ENCODE results near the gene VGF.
"Not testable (repeated sequence)": the region's sequence is repeated elsewhere in the genome, so short reads cannot be mapped to it uniquely, and the experiment has no call there.

The VGF gene

DNA sequence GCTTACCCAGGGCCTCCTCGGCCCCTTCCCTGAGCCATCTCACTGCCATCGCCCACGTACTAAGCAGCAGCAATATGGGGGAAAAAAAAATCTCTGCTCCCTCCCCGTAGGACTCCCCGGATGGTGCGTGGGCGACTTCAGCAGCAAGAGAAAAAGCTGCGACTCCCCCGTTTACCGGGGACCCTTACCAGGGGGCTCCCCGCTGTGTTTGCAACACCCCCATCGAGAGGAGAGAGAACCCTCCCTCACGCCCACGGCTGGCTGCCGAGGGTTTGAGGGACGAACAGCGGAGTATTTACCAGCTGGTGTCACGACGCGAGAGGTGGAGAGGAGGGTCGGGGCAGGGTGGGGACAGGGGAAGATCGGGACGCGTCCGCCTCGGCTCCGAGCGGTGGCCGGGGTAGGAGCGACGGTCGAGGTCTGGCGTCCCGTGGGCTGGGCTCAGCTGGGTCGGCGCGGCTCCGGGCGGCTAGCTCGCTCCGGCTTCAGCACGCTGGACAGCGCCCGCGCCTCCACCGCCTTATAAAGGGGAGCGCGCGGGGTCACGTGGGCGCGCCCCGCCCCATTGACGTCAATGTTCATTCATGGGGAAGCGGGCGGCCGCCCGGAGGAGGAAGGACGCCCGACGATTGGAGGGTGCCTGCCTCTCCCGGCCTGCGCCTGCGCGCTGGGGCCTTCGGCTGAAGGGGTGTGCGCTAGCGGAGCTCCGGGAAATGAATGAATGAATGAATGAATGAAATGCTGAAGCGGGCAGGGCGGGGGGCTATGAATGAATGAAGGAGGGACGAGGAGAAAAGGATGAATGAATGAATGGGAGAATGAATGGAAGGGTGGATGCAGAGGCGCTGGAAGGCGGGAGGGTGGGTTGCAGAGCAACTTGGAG, at the start of gene VGF:
Gene VGF, minus strand, starts transcription at position 495 of the 883 bp plus-strand sequence. CDS start 726 bp downstream, outside the sequence.
- peak within 1 kb of the TSS; percentile 64 for H3K27ac Mint-ChIP-seq
- H3K27me3 Mint-ChIP-seq = peaks cover 59% of the 10 kb centered on the region
- peaks cover 52% of the 10 kb centered on the region for H3K4me1 Mint-ChIP-seq (ENCODE audit: low read depth)
- no peaks in the 10 kb centered on the region for H3K9me3 Mint-ChIP-seq
- peaks cover 2% of the 10 kb centered on the region for H3K36me3 Mint-ChIP-seq (ENCODE audit: low read depth)
- peak within 1 kb of the TSS; percentile 71 for H3K4me3 Mint-ChIP-seq

DNA sequence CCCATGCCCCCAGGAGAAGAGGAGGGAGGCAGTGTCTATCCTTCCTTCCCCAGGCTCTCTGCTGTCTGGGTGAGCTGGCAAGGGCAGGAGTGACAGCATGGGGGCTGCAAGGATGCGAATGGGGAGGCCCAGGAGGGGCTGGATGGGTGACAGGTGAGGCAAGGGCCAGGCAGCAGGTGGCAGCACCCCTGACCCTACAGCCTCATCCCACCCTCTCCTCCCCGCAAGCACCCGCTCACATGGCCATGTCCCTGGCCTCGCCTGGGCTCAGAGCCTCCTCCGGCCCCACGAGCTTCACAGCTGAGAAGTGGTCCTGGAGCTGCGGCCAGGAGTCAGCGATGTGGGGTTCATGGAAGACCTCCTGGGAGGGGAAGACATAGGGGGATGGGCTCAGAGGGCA, 46.6 kb upstream of the VGF start:
- Mint-ChIP-seq H3K9me3 (no peaks in the 10 kb centered on the region), H3K36me3 (ENCODE audit: low read depth) (peaks cover 13% of the 10 kb centered on the region), H3K4me3 (no peak overlapping the region), H3K27me3 (no peaks in the 10 kb centered on the region), H3K4me1 (ENCODE audit: low read depth) (peaks cover 10% of the 10 kb centered on the region), H3K27ac (no peak overlapping the region)

DNA sequence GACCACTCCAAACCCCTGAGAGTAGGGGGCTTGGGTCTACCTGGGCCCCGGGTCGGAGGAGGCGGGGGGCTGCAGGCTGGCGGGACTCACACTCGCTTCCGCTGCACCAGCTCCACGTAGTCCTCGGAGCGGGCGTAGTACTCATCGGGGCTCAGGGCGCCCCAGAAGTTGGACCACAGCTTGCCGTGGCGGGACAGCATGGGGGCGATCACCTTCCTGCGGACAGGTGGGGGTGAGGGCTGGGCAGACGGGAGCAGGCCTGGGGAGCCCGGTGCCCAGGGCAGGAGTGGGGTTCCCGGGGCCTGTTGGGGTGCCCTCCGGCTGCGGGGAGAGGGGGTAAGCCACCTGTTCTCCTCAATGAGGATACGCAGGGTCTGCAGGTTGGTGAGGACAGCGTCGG, 46.1 kb upstream of the VGF start:
- Mint-ChIP-seq H3K36me3 (ENCODE audit: low read depth) (peaks cover 13% of the 10 kb centered on the region), H3K4me3 (no peak overlapping the region), H3K27me3 (no peaks in the 10 kb centered on the region), H3K27ac (no peak overlapping the region), H3K9me3 (no peaks in the 10 kb centered on the region), H3K4me1 (ENCODE audit: low read depth) (peaks cover 7% of the 10 kb centered on the region)

DNA sequence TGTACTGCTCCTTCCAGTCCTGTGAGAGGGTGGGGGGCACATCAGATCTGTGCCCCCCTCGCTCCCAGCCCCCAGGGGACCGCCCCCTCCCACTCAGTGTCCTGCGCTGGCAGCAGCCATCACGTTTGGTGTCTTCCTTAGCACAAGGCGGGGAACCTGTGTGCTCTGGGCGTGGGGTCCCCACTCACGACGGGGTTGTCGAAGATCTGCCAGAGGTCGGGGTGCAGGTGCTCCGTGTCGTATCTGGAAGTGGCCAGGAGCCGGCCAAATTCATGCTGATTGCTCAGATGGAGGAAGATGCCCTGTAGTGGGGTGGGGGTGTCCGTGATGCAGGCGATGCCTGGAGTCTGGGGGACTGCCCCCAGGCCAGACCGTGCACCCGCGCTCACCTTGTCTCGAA, 44.8 kb upstream of the VGF start:
- H3K27ac Mint-ChIP-seq = no peak overlapping the region
- no peaks in the 10 kb centered on the region for H3K27me3 Mint-ChIP-seq
- peaks cover 5% of the 10 kb centered on the region for H3K4me1 Mint-ChIP-seq (ENCODE audit: low read depth)
- no peaks in the 10 kb centered on the region for H3K9me3 Mint-ChIP-seq
- H3K36me3 Mint-ChIP-seq (ENCODE audit: low read depth) = peaks cover 9% of the 10 kb centered on the region
- no peak overlapping the region for H3K4me3 Mint-ChIP-seq

DNA sequence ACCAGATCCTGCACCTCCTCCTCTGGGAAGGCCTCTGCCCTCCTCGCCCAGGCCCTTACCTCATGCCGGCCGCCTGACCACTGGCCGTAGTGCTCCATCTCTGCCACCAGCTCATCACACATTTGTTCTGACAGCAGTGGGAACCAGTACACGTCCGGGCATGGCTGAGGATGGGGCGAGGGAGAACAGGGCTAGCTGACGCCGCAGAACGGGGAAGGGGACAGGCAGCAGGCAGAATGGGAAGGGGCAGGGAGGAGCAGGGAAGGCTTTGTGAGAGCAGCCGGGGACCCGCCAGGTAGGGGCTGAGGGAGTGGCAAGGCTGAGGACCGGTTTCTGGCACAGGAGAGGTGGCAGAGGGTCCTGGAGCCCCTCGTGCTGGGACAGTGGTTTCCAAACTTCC, 43.4 kb upstream of the VGF start:
- H3K27me3 Mint-ChIP-seq = peaks cover 3% of the 10 kb centered on the region
- H3K9me3 Mint-ChIP-seq = no peaks in the 10 kb centered on the region
- H3K36me3 Mint-ChIP-seq (ENCODE audit: low read depth) = peaks cover 4% of the 10 kb centered on the region
- no peak overlapping the region for H3K4me3 Mint-ChIP-seq
- H3K4me1 Mint-ChIP-seq (ENCODE audit: low read depth) = peaks cover 6% of the 10 kb centered on the region
- no peak overlapping the region for H3K27ac Mint-ChIP-seq

DNA sequence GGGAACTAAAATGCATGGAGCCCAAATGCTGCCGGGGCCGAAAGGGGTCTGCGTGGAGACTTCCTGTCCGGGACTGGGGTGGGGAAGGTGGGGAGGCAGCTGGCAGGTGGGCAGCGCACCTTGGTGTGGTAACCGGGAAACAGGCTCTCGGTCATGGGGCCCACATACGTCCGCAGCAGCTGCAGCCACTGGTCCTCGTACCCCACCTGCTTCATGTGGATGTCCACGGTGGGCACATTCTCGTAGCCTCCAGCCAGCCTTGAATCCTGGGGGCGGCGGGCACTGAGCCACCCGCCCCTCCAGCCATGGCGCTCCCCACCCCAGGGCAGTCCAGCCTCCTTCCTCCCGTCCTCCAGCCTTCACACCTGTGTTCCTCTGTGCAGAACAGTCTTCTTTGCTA, 42.1 kb upstream of the VGF start:
- H3K27me3 Mint-ChIP-seq = peaks cover 12% of the 10 kb centered on the region
- H3K36me3 Mint-ChIP-seq (ENCODE audit: low read depth) = peaks cover 4% of the 10 kb centered on the region
- no peaks in the 10 kb centered on the region for H3K9me3 Mint-ChIP-seq
- peaks cover 8% of the 10 kb centered on the region for H3K4me1 Mint-ChIP-seq (ENCODE audit: low read depth)
- no peak overlapping the region for H3K4me3 Mint-ChIP-seq
- no peak overlapping the region for H3K27ac Mint-ChIP-seq

DNA sequence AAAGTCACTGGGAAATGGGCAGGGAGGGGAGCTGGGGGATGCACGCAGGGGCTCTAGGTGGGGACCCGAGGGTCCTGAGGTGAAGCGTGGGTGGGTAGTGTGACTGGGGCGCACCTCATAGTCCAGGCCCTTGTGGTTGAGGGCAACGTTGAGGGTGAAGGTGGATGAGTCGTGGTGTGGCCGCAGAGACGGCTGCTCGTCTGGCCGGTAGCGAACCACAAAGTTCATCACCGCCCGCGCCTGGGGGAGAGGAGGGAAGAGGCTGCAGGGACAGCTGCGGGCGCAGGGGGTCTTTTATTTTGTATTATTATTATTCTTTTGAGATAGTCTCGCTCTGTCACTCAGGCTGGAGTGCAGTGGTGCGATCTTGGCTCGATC, 41.3 kb upstream of the VGF start:
- peaks cover 4% of the 10 kb centered on the region for H3K36me3 Mint-ChIP-seq (ENCODE audit: low read depth)
- no peak overlapping the region for H3K27ac Mint-ChIP-seq
- H3K9me3 Mint-ChIP-seq = no peaks in the 10 kb centered on the region
- H3K27me3 Mint-ChIP-seq = peaks cover 15% of the 10 kb centered on the region
- H3K4me3 Mint-ChIP-seq = no peak overlapping the region
- peaks cover 8% of the 10 kb centered on the region for H3K4me1 Mint-ChIP-seq (ENCODE audit: low read depth)

DNA sequence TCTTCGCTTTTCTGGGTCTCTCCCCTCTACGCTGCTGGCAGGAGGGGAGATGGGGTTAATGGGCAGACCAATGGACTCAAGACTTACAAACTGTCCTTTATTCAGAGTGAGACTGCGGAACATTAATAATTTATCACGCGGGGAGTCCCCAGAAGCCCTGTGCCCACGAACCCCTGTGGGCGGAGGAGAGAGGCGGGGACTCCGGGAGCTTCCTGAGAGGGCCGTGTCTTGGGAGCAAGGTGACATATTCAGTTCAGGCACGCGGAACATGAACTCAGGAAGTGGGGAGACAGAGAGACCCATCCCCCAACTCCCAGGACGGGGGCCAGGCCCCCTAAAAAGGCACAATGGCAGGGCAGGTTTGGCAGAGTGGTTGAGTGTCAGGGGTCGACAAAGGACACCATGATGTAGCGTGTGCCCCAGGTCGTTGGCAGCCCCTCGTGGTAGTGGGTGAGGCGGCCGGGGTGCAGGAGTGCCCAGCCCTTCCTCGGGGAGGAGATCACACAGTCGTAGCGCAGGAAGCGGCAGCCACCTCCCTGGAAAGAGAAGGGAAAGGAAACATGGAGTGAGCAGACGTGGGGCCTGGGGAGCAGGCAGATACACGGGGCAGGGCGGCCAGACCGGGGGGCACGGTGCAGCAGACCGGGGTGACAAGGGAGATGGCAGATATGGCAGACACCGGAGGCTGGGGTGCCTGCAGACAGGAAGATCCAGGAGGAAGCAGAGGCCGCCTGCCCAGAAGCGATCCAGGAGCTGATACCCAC, 40.7 kb upstream of the VGF start:
- Mint-ChIP-seq H3K36me3 (ENCODE audit: low read depth) (peaks cover 4% of the 10 kb centered on the region), H3K4me1 (ENCODE audit: low read depth) (peaks cover 8% of the 10 kb centered on the region), H3K9me3 (no peaks in the 10 kb centered on the region), H3K27me3 (peaks cover 19% of the 10 kb centered on the region), H3K4me3 (no peak overlapping the region), H3K27ac (no peak overlapping the region)

DNA sequence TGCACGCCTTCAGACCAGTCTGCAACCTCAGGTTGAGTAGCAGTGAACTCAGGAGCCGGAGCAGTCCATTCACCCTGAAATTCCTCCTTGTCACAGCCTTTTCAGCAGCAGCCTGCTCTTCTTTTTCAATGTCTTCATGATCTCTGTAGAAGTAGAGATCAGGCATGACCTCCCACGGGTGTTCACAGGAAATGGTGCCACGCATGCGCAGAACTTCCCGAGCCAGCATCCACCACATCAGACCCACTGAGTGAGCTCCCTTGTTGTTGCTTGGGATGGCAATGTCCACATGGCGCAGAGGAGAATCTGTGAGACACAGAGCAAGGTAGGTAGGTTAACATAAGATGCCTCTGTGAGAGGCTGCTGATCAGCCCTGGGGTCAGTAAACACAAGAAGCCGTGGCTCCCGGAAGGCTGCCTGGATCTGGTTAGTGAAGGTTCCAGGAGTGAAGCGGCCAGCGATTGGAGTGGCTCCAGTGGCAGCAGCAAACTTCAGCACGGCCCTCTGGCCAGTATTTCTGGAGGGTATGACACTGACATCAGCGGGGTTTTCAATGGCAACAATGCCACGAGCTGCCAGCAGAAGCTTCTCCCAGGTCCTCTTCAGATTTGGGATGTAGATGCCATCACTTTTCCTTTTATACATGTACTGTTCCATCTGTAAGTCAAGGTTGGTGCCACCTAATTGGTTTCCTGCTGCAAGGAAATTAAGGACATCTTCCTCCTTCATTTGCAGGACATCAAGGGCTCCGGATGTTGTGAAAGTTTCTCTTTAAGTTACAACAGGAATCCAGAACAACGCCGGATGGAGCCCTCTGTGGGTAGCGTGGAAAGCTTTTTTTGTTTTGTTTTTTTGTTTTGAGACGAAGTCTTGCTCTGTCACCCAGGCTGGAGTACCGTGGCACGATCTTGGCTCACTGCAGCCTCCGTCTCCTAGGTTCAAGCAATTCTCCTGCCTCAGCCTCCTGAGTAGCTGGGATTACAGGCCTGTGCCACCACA, 38.7 kb upstream of the VGF start:
- peak overlapping the region; percentile 24 for H3K4me3 Mint-ChIP-seq
- H3K27me3 Mint-ChIP-seq = peaks cover 29% of the 10 kb centered on the region
- H3K9me3 Mint-ChIP-seq; H3K36me3 Mint-ChIP-seq (ENCODE audit: low read depth); H3K27ac Mint-ChIP-seq: not testable (repeated sequence)
- peaks cover 12% of the 10 kb centered on the region for H3K4me1 Mint-ChIP-seq (ENCODE audit: low read depth)

DNA sequence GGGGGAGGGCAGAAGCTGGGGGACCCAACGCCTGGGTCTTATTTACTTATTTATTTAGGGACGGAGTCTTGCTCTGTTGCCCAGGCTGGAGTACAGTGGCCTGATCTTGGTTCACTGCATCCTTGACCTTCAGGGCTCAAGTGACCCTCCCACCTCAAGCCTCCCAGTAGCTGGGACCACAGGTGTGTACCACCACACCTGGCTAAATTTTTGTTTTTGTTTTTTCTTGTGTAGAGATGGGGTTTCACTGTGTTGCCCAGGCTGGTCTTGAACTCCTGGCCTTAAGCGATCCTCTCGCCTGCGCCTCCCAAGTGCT, 37.2 kb upstream of the VGF start:
- H3K9me3 Mint-ChIP-seq = no peaks in the 10 kb centered on the region
- peaks cover 12% of the 10 kb centered on the region for H3K4me1 Mint-ChIP-seq (ENCODE audit: low read depth)
- no peaks in the 10 kb centered on the region for H3K36me3 Mint-ChIP-seq (ENCODE audit: low read depth)
- H3K27ac Mint-ChIP-seq = no peak overlapping the region
- H3K27me3 Mint-ChIP-seq = peaks cover 31% of the 10 kb centered on the region
- H3K4me3 Mint-ChIP-seq = no peak overlapping the region

DNA sequence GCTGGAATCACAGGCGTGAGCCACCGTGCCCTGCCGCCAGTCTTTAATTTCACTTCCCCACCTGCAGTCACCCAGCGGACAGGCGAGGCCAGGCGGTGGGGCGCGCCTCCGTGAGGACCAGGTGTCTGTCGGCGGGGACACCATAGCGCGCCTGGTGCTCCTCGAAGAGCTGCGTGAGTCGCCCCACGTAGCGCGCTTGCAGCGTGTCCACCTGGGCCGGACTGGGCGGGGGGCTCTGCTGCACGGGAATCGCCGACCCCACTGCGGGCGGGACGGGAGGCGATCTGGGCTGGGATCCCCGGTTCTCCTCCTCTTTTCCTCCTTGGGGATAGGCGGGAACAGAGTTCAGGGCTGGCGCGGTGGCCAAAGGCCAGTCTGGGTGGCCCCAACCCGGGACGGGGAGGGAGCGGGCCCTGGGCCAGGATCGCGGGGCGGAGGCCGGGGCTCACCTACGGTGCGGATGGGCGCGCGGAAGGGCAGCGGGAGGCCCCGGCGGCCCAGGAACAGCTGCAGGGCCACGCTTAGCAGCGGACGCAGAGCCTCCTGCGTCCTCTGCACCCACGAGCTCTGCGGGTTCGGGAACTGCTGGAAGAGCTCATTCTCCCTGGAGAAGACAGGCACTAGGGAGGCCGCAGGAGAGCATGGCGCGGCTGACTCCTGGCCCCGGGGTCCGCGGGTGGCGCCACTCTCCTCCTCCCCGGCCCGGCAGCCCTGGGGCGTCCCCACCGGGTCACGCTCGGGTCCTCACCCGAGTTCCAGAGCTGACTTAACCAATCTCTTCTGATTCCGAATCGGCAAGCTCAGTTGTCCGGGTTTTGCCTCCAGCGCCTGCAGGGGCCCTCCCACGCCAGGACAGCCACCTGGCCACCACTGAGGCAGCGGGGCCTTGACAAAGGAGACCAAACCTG, 36.6 kb upstream of the VGF start:
- Mint-ChIP-seq H3K27me3 (peaks cover 35% of the 10 kb centered on the region), H3K9me3 (no peaks in the 10 kb centered on the region), H3K36me3 (ENCODE audit: low read depth) (no peaks in the 10 kb centered on the region), H3K4me3 (no peak overlapping the region), H3K4me1 (ENCODE audit: low read depth) (peaks cover 12% of the 10 kb centered on the region), H3K27ac (no peak overlapping the region)

DNA sequence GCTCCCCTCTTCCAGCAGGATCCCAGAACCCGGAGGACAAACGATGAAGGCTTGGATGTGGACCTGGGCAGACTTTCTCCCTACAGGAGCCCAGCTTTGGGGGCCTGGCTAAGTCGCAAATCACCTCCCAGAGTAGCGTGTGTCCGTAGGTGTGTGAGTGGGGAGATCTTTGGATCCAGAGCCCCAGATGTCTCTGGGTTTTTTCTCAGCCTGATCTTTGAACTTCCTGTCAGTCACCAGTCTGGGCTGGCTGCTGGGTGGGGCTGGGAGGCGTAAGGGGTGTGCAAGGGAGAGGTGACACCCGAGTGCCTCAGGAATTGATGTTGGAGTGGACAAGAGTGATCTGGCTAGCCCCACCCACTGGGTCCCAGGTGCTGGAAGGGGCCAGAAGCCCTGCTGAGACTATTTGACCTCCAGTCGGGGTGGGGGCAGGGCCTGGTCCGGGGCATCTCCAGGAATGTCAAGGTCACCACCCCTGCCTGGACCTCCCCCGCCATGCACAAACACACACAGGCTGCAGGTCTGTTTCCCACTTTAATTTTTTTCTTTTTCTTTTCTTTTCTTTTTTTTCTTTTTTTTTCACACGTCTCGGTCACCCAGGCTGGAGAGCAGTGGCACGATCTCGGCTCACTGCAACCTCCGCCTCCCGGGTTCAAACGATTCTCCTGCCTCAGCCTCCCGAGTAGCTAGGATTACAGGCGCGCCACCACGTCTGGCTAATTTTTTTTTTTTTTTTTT, 35.7 kb upstream of the VGF start, which contains the start of gene MOGAT3:
Gene MOGAT3, minus strand, starts transcription at position 175 of the 738 bp plus-strand sequence. CDS start 182 bp downstream, outside the sequence.
- peaks cover 7% of the 10 kb centered on the region for H3K4me1 Mint-ChIP-seq (ENCODE audit: low read depth)
- no peaks in the 10 kb centered on the region for H3K36me3 Mint-ChIP-seq (ENCODE audit: low read depth)
- no peaks in the 10 kb centered on the region for H3K9me3 Mint-ChIP-seq
- no peak within 1 kb of the TSS for H3K4me3 Mint-ChIP-seq
- no peak within 1 kb of the TSS for H3K27ac Mint-ChIP-seq
- peaks cover 35% of the 10 kb centered on the region for H3K27me3 Mint-ChIP-seq

DNA sequence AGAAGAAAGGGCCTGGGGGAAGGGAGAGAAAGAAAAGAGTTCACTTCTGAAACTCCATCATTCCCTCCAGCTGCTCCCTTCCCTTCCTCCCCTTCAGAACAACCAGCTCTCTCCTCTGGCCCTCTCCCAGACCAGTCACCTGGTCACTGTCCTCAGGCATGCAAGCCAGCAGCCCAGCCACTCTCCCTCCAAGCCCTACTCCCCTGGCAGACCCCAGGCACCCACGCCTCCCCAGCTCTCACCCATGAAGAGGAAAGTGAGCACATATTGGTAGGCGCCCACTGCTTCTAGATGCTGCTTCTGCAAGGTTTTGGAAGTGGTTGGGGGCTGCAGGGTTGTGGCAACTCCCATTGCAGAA, 35.1 kb upstream of the VGF start:
- H3K27ac Mint-ChIP-seq = no peak overlapping the region
- H3K27me3 Mint-ChIP-seq = peaks cover 35% of the 10 kb centered on the region
- H3K4me1 Mint-ChIP-seq (ENCODE audit: low read depth) = peaks cover 7% of the 10 kb centered on the region
- no peaks in the 10 kb centered on the region for H3K36me3 Mint-ChIP-seq (ENCODE audit: low read depth)
- no peaks in the 10 kb centered on the region for H3K9me3 Mint-ChIP-seq
- no peak overlapping the region for H3K4me3 Mint-ChIP-seq

All from stimulated activated naive CD8-positive, alpha-beta T cell treated with anti-CD3 and anti-CD28 coated beads, Interleukin-15, Interleukin-2, amounts not matched to agents 100 ng/mL and 50 ng/mL, for 24 hours (primary cell).